Stimulated activated CD4-positive, alpha-beta T cell treated with anti-CD3 and anti-CD28 coated beads, TNF-alpha, amount 100 ng/mL, for 48 hours (primary cell): ENCODE data around the gene MVP.
"Not testable (repeated sequence)": the region's sequence is repeated elsewhere in the genome, so short reads cannot be mapped to it uniquely, and the experiment has no call there.

Experiments
- DNase-seq, 3 donors: peaks; one replicate each; pipeline ENCODE4 v3.0.0-alpha.2; 2020; ENCODE audit warnings: low read depth in 3 of 3

The MVP gene

GRCh38 chr16:29842732-29843346 lies 22.6 kb downstream of the MVP start:
- DNase-seq = no peak

- no peak for DNase-seq
Observed at GRCh38 chr16:29843931-29844330, 23.7 kb downstream of the MVP start.

GRCh38 chr16:29844575-29845331 lies 24.5 kb downstream of the MVP start:
- DNase-seq = no peak

- no peak for DNase-seq
Observed at GRCh38 chr16:29845656-29846055, 25.4 kb downstream of the MVP start.

GRCh38 chr16:29848420-29849297 lies 28.4 kb downstream of the MVP start:
- DNase-seq = peak; percentile 70 to 83 (median 74)

- no peak for DNase-seq
Observed at GRCh38 chr16:29849505-29849904, 29.2 kb downstream of the MVP start.

- no peak for DNase-seq
Observed at GRCh38 chr16:29850998-29851397, 30.7 kb downstream of the MVP start.

GRCh38 chr16:29852654-29853053 lies 32.4 kb downstream of the MVP start:
- no peak for DNase-seq

- DNase-seq = no peak
Observed at GRCh38 chr16:29854520-29855100, 34.3 kb downstream of the MVP start.

GRCh38 chr16:29857133-29857760 lies 37.0 kb downstream of the MVP start:
- no peak for DNase-seq

GRCh38 chr16:29858149-29858849 lies 38.0 kb downstream of the MVP start:
- no peak for DNase-seq

- DNase-seq = no peak
Observed at GRCh38 chr16:29858974-29859373, 38.7 kb downstream of the MVP start.

GRCh38 chr16:29860218-29860617 lies 40.0 kb downstream of the MVP start:
- DNase-seq = no peak

GRCh38 chr16:29862383-29862883 lies 42.2 kb downstream of the MVP start:
- peak in 1 of 3 donors; percentile 12 for DNase-seq

- DNase-seq = peak; percentile 81 to 91 (median 90)
Observed at GRCh38 chr16:29862884-29863668, 42.8 kb downstream of the MVP start, which contains the start of gene CDIPT. TSS of gene CDIPT (minus strand) at chr16:29863226. CDS start at chr16:29862857, 369 bp downstream.

GRCh38 chr16:29863669-29863984 lies 43.4 kb downstream of the MVP start:
- no peak for DNase-seq

GRCh38 chr16:29864205-29864604 lies 43.9 kb downstream of the MVP start:
- DNase-seq = no peak

- DNase-seq = no peak
Observed at GRCh38 chr16:29868396-29869009, 48.2 kb downstream of the MVP start.

- DNase-seq = not testable (repeated sequence)
Observed at GRCh38 chr16:29869067-29869466, 48.8 kb downstream of the MVP start.
